ENCODE measurements around the gene PCDHB2. TPM values are rescaled to one million over a fixed set of nuclear protein-coding genes. Genes with fewer than 3 reads are reported as not detected.
A peak's percentile ranks its signal among the peaks of the same experiment; 100 is the strongest.

The PCDHB2 gene
- total RNA-seq, result 1 to 10 TPM in 2 of 3 donors, under 1 TPM in 1; 0.82 to 5.5 (median 1.1) TPM
- long read RNA-seq, donor 1, full-length matches to known transcripts, result 2 of 2 reads
- long read RNA-seq, donor 1, partial matches to known transcripts, result 0 of 2 reads
- long read RNA-seq, donor 1, other reads (novel, unspliced or antisense), result 0 of 2 reads
- long read RNA-seq, donor 2, result 0 reads

DNA sequence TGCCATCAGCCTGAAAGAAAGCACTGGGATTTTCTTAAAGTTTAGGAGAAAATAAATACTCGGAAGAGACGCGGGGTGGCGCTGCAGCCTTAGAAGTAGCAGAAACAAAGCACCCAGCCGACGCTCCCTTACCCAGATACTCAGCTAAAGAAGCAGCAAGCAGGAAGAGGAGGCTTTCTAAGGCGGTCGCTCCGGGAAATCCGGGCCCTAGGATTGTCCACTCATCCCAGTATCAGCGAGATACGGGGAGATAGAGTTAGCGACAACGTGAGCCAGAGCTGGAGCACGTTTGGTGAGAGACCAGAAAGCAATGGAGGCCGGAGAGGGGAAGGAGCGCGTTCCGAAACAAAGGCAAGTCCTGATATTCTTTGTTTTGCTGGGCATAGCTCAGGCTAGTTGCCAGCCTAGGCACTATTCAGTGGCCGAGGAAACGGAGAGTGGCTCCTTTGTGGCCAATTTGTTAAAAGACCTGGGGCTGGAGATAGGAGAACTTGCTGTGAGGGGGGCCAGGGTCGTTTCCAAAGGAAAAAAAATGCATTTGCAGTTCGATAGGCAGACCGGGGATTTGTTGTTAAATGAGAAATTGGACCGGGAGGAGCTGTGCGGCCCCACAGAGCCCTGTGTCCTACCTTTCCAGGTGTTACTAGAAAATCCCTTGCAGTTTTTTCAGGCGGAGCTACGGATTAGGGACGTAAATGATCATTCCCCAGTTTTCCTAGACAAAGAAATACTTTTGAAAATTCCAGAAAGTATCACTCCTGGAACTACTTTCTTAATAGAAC lies at the start of gene PCDHB2:
PCDHB2 (plus strand) TSS at position 135 of the 782 bp plus-strand sequence; CDS start at position 311, 176 bp downstream.
- intact Hi-C loops (cut with DNase I, micrococcal nuclease), result no loop called here
- H3K4me3 ChIP-seq, result no peak within 1 kb of the TSS
- DNase-seq (peak in 1 of 3 donors; percentile 3), ATAC-seq (peak; percentile 45)
- H3K4me1 ChIP-seq (ENCODE audit: low read depth), result no peaks in the 10 kb centered on the region
- H3K36me3 ChIP-seq (ENCODE audit: low read depth), result no peaks in the 10 kb centered on the region
- peaks cover 38% of the 10 kb centered on the region for H3K9me3 ChIP-seq
- TF ChIP-seq, protein P1, sequence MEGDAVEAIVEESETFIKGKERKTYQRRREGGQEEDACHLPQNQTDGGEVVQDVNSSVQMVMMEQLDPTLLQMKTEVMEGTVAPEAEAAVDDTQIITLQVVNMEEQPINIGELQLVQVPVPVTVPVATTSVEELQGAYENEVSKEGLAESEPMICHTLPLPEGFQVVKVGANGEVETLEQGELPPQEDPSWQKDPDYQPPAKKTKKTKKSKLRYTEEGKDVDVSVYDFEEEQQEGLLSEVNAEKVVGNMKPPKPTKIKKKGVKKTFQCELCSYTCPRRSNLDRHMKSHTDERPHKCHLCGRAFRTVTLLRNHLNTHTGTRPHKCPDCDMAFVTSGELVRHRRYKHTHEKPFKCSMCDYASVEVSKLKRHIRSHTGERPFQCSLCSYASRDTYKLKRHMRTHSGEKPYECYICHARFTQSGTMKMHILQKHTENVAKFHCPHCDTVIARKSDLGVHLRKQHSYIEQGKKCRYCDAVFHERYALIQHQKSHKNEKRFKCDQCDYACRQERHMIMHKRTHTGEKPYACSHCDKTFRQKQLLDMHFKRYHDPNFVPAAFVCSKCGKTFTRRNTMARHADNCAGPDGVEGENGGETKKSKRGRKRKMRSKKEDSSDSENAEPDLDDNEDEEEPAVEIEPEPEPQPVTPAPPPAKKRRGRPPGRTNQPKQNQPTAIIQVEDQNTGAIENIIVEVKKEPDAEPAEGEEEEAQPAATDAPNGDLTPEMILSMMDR (IDR thresholded peaks at IDR 0.05), result no peak

DNA sequence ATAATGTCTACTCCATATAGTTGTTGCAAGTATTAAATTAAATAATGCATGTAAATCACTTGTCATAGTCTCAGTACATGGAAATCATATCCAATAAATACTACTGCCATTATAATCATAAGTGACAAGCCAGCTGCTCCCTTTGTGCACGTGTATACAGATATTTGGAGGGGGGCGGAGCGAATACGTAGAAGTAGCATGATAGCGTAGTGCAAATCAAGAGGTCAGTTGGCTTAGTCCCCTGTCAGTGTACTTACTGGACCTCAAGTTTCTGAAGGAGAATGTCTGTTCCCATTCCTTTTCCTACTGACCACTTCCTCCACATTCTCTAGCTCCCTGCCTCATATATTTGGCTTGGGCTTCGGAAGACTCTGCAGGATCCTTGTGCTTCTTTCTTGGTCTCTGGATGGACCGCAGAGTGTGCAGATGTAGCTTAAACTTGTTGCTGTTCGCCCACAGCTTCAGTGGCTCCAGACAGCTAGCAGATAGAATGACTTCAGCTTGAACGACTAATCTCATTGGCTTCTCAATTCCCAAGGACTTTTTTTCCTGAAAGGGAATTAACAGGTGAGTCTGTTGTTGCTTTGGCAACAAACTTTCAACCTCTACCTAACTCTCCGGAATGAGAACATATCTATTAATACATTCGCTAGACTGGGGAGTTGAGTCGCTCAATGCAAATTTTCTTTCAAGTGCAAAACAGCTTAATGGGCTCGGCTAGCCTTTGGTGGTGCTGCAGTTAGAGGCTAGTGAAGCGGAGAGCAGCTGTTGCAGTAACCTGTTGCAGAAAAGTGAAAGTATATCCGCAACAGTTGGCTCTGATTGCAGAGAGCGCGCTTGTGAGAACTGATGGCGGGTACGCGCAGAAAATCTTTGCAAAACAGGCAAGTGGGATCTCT lies 43.5 kb upstream of the PCDHB2 start, which contains the start of gene PCDHB1:
PCDHB1 (plus strand) TSS at position 753 of the 899 bp plus-strand sequence; CDS start at position 850, 97 bp downstream.
- no peak within 1 kb of the TSS for H3K4me3 ChIP-seq
- intact Hi-C loops (cut with DNase I, micrococcal nuclease), result no loop called here

DNA sequence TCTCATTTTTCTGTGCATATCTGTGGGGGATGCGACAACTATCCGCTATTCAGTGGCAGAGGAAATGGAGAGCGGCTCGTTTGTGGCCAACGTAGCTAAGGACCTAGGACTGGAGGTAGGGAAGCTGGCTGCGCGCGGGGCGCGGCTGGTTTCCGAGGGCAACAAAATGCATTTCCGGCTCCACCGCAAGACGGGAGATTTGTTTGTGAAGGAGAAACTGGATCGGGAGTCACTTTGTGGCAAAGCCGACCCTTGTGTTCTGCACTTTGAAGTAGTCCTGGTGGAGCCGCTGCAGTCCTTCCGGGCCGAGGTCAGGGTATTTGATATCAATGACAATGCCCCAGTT lies 42.9 kb upstream of the PCDHB2 start:
- DNase-seq (no peak), ATAC-seq (no peak)
- H3K4me3 ChIP-seq, result no peak overlapping the region

More for the DNA sequence above, 43.5 kb upstream of the PCDHB2 start, which contains the start of gene PCDHB1:
- Histone ChIP-seq H3K9me3 (peaks cover 9% of the 10 kb centered on the region), H3K4me1 (ENCODE audit: low read depth) (no peaks in the 10 kb centered on the region), H3K36me3 (ENCODE audit: low read depth) (no peaks in the 10 kb centered on the region)
- ATAC-seq, result no peak
- no peak for DNase-seq
- TF ChIP-seq, protein P1 (IDR thresholded peaks at IDR 0.05), result no peak

DNA sequence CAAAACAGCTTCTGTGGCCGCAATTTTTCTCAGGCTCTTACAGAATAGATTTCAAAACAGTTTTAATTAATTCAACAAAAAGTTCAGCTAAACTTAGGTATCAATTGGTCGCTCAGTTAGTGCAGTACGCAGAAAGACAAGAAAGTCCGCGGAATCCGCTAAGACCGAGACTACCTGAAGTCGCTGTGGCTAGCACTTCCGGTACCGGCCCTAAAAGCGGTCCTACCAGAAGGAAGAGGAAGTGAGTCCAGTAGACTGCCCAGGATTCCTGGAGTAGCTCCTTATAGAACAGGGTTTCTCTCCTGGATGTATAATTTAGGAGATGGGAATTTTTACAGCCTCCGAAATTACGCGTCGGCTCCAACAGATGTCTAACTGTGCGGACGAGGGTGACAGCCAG lies 16.6 kb upstream of the PCDHB2 start:
- Histone ChIP-seq H3K9me3 (peaks cover 13% of the 10 kb centered on the region), H3K36me3 (ENCODE audit: low read depth) (no peaks in the 10 kb centered on the region), H3K4me1 (ENCODE audit: low read depth) (no peaks in the 10 kb centered on the region), H3K4me3 (no peak overlapping the region)
- intact Hi-C loops (cut with DNase I, micrococcal nuclease), result no loop called here
- TF ChIP-seq, protein P1 (IDR thresholded peaks at IDR 0.05), result no peak
- ATAC-seq (no peak), DNase-seq (no peak)

More for the DNA sequence above, 42.9 kb upstream of the PCDHB2 start:
- Histone ChIP-seq H3K36me3 (ENCODE audit: low read depth) (no peaks in the 10 kb centered on the region), H3K4me1 (ENCODE audit: low read depth) (no peaks in the 10 kb centered on the region), H3K9me3 (peaks cover 13% of the 10 kb centered on the region)
- intact Hi-C loops (cut with DNase I, micrococcal nuclease), result no loop called here
- TF ChIP-seq, protein P1 (IDR thresholded peaks at IDR 0.05), result no peak

DNA sequence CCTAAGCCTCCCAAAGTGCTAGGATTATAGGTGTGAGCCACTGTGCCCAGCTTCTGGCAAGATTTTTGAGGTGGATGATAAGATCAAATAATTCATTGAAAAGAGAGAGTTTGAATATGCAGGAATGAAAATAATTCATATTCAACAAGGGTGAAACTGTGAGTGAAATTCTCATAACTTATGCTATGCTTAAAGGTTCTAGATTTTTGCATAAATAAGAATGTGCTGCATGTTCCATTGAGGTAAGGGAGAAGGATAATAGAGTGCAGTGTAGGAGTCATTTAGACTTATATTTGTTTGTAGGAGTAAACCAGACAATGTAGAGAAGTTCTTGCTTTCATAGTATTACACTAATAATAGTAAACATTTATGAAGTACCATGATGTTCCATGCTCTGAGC lies 12.2 kb upstream of the PCDHB2 start:
- no peaks in the 10 kb centered on the region for H3K36me3 ChIP-seq (ENCODE audit: low read depth)
- DNase-seq, result no peak
- H3K4me3 ChIP-seq, result no peak overlapping the region
- TF ChIP-seq, protein P1 (IDR thresholded peaks at IDR 0.05), result no peak
- ATAC-seq, result no peak
- H3K4me1 ChIP-seq (ENCODE audit: low read depth), result no peaks in the 10 kb centered on the region
- intact Hi-C loops (cut with DNase I, micrococcal nuclease), result no loop called here
- peaks cover 18% of the 10 kb centered on the region for H3K9me3 ChIP-seq
